ENCODE data around the gene SLC31A1.
"Not testable (repeated sequence)": the region's sequence is repeated elsewhere in the genome, so short reads cannot be mapped to it uniquely, and the experiment has no call there.

Gene SLC31A1

GRCh38 chr9:113267911-113268566, 46.7 kb downstream of the SLC31A1 start:
- DNase-seq: no peak

DNA sequence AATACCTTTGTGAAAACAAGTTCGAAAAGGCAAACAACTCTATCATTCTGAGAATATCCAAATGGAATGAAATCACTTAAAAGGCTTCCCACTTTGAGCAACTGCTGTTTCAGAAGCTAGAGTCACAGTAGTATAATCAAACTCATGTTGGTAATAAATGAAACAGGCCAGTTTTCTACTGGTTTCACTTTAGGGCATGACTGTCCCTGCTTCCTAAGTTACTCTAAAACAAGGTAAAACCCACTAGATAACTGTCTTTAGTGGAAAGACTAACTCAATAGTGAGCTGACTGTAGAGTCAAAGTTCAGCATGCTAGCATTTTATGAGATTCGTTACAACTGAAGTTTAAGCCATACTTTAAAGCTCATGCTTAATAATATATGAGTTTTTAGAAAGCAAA, 48.0 kb downstream of the SLC31A1 start:
- no peak for DNase-seq

DNA sequence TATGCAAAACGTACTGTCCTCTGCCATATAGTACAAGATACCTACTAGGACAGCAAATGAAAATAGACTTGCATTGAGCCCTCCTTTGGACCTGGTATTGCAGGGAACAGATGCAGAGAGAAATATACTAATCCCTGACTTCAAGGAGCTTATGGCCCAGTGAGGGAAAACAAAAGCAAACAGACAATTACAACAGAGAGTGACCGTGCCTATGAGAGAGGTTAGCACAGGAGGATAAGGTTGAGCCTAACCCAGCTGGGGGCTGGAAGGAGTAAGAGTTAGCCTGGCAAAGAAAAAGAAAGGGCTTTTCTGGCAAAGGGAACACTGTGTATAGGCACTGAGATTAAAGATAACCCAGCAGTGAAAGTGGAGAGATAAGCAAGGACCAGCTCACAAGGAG, 48.5 kb downstream of the SLC31A1 start:
- DNase-seq: no peak

GRCh38 chr9:113274474-113275156, 53.3 kb downstream of the SLC31A1 start:
- DNase-seq: peak; percentile 63

DNA sequence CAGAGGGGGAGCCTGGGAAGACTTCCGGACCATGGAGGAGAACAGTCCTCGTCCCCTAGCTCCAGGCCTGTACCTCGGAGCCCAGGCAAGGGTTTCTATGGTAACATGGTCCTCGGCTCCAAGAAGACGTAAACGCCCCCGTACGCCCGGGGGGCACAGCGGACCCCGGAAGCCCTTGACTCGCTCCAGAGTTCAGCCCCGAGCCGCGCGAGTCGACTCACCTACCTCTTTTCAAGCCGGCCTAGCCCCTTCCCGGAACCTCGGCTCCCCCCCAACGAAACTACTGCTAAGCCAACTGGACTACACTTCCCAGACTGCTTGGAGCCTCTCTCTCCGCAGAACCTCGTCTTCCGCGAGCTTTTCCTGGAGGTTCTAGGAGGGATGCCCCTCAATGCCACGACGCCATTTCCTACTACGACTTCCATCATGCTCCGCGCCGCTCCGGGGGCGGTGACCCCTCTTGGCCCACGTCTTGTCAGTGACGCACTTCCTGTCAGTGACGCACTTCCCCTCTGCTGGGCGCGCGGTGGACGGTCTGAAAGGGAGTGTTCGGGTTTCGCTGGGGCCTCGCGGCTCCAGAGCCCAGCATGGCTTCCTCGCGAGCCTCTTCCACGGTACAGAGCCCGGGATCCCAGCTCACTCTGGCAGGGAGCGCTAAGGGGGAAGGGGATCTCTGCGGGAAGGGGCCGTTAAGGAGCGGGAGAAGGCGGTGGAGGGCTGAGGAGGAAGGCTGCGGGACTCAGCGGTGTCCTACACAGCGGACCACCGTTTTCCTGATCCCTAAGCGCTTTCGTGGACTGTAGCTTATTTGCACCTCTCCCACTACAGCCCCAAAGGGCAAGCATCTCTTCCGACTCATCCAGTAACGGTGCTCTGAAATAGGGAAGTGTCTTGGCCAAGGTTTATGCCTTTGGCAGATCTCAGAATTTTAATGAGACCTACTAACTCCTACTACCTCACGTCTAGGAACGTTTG, 54.1 kb downstream of the SLC31A1 start, which contains the start of the genes CDC26 and PRPF4:
CDC26 (minus strand) TSS at position 416 of the 975 bp plus-strand sequence. CDS start 3,065 bp downstream, outside the sequence.
PRPF4 (plus strand) TSS at position 502 of the 975 bp plus-strand sequence; CDS start at position 588, 86 bp downstream.
- peak; percentile 99 for DNase-seq

- no peak for DNase-seq
Observed at GRCh38 chr9:113278840-113279239, 57.5 kb downstream of the SLC31A1 start.

DNA sequence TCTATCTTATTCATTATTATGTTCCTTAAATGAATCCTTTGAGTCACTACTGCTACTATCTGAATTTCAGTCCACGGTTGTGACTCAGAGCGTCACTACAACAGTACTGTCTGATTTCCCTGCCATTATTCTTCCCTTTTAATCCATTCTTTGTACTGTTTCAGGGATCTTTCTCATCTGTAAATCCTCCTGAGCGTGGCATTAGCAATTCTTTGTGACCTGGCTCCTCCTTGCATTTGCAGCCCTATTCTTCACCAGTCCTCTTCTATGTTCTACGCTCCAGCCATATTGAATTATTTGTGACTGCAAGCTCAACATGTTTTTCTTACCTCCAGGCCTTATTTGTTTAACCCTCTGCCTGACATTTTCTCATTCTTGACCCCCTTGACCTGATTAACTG, 60.0 kb downstream of the SLC31A1 start:
- no peak for DNase-seq

- DNase-seq: no peak
Observed at GRCh38 chr9:113289091-113289490, 67.7 kb downstream of the SLC31A1 start.

- no peak for DNase-seq
Observed at GRCh38 chr9:113290052-113290607, 68.8 kb downstream of the SLC31A1 start.

DNA sequence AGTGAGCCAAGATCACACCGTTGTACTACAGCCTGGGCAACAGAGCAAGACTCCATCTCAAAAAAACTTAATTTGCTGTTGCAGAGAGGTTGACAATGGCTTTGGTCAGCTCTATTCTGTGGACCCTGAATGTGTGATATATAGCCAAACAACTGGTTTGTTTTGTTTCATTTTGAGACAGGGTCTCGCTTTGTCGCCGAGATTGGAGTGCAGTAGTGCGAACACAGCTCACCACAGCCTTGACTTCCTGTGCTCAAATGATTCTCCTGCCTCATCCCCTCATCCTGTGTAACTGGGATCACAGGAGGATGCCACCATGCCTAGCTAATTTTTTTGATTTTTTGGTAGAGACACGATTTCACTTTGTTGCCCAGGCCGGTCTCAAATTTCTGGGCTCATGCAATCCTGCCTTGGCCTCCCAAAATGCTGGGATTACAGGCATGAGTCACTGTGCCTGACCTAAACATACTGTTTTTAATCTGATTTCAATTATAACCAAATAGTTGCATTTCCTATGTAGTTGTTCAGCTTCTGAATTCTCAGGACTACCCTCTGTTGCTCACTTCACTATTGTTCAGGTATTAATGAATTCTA, 72.0 kb downstream of the SLC31A1 start:
- DNase-seq: peak; percentile 73

DNA sequence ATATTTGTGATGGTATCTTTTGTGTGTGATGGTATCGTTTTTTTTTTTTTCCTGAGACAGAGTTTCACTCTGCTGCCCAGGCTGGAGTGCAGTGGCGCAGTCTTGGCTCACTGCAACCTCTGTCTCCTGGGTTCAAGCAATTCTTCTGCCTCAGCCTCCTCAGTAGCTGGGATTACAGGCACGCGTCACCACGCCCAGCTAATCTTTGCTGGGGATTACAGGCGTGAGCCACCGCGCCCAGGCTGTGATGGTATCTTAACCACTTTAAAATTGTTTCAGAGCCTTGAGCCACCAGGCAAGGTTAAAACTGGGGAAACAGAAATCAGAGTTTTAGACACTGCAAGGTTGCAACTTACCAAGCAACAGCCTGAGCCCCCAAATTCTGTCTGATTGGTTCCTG, 74.9 kb downstream of the SLC31A1 start:
- DNase-seq: not testable (repeated sequence)

DNA sequence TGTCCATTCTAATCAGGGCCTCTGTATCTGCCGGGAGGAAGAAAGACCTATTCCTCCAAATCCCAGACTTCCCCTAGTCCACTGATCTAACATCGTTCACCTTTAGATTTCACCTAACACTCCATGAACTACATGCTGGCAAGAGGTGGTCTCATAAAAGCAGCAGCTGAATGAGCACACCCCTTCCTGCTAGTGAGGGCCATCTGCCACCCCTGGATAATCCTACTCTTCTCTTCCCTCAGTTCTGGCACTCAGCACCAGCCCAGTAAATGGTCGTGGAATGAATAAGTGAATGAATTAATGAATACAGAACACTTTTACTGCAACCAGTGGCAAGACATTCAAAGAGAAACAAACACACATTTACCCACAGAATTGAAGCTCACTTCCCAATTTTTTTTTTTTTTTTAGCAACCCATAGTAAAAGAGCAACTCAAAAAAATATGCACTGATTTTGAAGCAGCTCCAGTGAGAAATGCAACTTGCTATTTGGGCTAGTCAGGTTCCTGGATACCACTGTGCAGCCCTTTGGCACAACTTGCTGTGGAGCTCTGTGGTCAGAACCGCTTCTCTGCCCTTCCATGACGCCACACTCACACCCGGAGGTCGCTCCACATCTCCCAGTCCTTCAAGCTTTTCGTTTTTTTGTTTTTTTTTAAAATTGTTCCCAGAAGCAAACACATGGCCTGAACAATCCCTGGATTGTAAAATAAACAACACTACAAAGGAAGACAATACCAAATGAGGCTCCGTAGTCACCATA, 75.6 kb downstream of the SLC31A1 start:
- DNase-seq: no peak

- no peak for DNase-seq
Observed at GRCh38 chr9:113298311-113298710, 77.0 kb downstream of the SLC31A1 start.

DNA sequence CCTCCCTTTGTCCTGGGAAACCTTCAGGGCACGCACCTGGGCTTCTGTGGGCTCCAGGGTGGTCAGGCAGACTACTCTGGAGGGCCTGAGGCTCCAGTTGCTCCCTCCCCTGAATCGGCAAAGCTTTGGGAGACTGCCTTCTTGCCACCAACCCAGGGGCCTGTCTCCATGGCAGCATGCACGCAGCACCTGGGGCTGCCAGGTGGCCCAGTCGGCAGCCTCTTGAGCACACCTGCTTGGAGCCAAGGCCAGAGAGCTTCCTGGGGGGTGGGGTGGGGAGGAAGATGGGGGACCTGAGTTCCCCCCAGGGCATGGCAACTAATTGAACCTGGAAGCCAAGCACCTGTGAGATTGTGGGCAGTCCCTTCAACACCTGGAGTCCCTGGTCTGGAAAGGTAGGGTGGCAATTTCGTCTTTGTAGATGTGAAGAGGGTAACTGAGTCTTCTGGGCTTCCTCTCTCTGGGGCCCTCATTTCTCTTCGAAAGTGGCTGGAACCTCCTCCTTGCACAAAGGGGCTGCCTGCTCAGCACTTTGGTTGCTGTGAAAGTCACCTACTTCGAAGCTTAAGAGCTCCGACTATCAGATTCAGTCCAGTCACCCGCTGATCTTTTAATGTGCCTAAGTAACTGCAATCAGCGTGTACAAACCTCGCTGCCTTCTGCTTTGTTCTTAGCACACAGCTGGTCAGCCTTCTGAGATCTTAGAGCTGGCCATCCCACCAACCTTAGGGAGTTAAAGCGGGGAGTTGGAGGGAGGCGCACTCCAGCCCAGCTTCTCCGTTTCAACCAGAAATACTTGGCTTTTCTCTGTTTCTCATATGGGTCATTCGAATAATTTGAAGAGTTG, 77.8 kb downstream of the SLC31A1 start:
- no peak for DNase-seq

DNA sequence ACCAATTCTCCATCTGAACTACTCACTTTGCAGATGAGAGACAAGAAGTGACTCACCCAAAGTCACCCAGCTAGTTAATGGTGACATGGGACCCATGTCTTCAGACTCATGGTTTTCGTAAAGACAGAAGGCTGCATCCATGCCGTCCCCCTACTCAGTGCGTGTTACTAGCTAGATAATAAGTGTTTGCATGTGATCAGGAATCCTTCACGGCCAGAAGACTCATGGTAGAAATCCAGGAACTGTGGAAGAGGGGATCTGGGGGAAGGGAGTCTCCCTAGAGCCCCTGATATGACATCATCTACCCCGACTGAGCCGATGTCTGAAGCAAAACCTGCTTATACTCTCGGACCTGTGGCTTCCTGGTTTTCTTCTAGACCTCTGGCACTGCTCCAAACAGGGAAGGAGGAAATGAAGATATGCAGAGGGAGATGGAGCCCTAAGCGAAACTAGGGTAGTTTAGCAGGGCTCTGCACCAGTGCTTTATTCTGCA, 78.5 kb downstream of the SLC31A1 start:
- DNase-seq: peak; percentile 27

GRCh38 chr9:113301548-113301947, 80.2 kb downstream of the SLC31A1 start:
- peak; percentile 11 for DNase-seq

DNA sequence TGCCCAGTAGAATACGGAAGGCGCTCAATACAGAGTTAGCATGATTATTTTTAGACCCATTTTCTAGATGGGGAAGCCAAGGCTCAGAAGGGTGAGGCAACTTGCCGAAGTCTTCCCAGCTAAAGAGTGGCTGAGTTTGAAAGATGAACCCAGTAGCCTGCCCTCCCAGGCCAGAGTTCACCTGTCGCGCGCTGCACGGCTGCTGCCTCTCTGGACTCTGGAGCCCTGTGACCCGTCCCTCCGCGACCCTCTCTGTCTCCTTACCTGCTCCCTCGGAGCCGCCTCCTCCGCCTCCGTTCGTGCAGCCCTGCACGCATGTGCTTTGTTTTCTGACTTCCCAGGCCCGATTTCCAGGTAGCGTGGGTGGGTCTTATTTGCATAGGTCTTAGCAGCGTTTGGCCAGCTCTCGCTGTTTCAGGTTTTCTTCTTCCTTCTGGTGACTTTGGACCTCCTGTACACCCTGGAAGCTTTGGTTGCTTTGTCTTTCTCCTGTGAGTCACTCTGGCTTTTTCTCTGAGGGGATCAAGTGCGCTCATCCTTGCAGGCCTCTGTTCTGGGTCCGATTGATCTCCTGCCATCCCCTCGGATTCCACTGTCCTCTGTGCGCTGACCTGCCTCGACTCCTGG, 81.6 kb downstream of the SLC31A1 start, which contains the start of gene RNF183:
RNF183 (minus strand) TSS at position 585 of the 627 bp plus-strand sequence. CDS start 5,192 bp downstream, outside the sequence.
- DNase-seq: no peak

- no peak for DNase-seq
Observed at GRCh38 chr9:113306566-113306965, 85.2 kb downstream of the SLC31A1 start.

- no peak for DNase-seq
Observed at GRCh38 chr9:113307396-113307975, 86.1 kb downstream of the SLC31A1 start.

All from fibroblast of skin of right quadriceps (primary cell).